ENCODE data around the gene ABHD15.
A peak's percentile ranks its signal among the peaks of the same experiment; 100 is the strongest.

ABHD15 gene

DNA sequence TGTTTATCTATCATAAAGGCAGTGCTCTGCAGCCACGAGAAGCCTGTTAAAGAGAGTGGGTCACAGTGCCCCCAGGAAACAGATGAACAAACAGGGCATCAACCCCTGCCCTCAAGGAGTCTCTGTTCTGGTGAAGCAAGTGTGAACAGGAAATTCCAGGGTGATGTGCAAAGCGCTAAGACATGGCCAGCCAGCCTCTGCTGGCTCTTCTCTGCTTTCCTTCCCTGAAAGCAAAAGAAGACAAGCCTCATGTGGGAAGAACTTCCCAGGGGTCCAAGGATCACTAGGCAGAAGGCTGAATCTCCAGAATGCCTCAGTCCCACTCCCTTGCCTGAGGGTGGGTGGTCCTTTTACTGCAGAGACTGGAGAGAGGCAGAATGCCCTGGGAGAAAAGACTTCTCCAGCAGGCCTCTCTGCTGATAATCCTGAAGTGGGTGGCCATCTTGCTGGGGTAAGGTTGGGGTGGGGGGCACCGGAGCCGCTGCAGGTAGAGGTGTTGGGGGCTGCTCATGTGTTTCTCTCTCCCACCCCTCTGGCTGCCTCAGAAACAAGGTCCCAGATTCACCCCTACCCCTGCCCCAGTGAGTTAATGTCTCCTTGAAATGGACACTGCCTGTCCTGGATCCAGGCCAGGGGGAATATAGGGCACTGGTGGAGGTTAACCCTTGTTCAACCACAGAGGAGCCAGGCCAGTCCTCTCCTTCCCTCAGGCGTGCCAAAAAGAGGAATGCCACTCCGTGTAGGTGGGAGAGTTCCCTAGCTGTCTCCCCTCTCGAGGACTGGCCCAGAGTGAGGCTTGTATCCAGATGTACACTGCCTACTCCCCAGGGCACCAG lies 28.5 kb upstream of the ABHD15 start:
- no peak for DNase-seq (ENCODE audit: low read depth in 3 of 3)

DNA sequence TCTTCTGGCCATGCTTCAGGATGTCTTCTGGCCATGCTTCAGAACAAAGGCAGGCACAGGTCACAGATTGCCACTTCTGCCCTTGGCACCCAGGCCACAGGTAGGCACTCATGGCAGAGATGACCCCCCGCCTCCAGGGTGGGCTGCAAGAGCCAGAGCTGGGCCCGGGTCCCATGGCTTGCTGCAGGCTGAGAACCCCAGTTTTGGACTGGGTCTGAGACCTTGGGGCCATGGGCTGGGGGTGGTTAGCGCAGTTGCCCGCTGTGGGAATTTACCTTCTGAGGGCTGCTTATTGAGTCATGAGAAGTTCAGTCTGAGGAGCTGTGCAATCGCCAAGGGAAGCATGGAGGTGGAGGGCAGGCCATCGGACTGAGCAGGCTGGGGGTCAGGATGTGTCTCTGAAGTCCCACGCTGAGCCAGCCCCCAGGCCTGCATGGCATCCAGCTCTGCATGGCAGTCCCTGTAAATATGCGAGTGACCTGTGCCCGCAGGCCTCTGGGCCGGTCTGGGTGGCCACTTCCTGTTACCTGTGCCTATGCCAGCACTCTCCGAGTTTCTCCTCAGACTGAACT lies 27.8 kb upstream of the ABHD15 start:
- DNase-seq (ENCODE audit: low read depth in 3 of 3), result no peak

DNA sequence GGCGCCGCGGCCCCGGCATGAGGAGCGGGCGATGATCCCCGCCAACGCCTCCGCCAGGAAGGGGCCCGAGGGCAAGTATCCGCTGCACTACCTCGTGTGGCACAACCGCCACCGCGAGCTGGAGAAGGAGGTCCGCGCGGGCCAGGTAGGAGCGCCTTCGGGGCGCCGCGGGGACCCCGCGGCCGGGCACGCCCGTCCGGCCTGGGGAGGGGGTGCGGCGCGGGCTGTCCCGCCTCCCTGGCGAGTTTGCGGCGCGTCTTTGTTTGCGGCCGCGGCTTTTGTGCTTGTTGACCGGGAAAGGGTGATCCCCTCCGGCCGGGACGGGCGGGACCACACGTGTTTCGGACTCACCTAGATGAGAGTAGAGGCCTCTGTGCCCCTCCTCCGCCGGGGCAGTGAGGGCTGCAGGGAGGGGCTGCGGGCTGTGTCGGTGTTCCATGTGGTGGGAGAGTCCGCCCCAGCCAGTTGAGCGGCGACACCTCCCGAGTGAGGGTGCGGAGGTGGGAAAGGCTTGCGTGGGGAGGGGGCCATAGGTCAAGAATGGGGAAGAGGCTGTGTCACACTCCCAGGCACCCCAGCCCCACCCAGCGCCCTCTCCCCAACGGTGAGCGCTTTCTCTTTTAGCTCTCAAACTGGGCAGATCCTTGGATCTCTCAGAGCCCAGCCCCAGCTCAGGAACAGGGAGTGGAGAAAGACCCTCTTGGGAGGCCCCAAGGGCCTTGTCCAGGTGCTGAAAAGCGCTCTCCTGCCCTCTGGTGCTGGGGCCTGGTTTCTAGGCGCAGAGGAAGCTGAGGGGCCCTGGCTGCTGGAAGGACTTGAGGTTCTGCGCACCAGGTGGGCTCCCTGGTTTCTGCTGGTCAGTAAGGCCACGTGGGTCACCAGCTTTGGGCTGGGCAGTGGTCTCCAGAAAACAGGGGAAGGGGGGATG lies 27.0 kb upstream of the ABHD15 start:
- DNase-seq (ENCODE audit: low read depth in 3 of 3), result no peak

DNA sequence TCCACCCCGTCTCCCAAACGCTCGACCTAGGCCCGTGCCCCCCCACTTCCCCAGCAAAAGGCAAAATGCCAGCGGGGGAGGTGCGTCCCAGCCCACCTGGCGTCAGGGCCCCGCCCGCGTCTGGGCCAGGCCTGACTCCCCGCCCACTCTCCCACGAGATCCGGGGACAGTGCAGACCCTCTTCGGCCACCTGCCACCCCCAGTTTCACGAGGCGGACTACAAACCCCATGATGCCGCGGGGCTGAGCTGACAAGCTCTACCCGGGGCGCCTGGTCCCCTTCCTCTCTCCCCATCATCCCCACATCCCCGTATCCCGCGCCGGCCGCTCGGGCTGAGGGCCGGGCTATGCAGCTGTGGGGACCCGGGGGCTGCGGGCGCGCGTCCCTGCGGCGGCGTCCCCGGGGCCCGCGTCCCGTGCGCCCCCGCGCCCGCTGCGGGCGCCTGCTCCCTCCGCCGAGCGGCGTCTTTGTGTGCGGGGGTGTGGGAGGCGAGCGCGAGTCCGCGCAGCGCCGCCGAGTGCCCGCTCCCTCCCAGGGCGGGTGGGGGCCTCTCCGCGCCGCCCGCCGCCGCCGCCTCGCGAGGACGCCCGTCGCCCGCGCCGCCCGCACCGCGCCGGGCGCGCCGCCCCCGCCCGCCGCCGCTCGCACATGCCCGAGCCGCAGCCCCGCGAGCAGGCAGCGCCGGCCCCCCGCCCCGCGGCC lies 26.2 kb upstream of the ABHD15 start, which contains the start of gene ANKRD13B:
TSS of gene ANKRD13B (plus strand) at position 283 of the 702 bp plus-strand sequence. CDS start 490 bp downstream, outside the sequence.
- DNase-seq (ENCODE audit: low read depth in 3 of 3), result no peak

DNA sequence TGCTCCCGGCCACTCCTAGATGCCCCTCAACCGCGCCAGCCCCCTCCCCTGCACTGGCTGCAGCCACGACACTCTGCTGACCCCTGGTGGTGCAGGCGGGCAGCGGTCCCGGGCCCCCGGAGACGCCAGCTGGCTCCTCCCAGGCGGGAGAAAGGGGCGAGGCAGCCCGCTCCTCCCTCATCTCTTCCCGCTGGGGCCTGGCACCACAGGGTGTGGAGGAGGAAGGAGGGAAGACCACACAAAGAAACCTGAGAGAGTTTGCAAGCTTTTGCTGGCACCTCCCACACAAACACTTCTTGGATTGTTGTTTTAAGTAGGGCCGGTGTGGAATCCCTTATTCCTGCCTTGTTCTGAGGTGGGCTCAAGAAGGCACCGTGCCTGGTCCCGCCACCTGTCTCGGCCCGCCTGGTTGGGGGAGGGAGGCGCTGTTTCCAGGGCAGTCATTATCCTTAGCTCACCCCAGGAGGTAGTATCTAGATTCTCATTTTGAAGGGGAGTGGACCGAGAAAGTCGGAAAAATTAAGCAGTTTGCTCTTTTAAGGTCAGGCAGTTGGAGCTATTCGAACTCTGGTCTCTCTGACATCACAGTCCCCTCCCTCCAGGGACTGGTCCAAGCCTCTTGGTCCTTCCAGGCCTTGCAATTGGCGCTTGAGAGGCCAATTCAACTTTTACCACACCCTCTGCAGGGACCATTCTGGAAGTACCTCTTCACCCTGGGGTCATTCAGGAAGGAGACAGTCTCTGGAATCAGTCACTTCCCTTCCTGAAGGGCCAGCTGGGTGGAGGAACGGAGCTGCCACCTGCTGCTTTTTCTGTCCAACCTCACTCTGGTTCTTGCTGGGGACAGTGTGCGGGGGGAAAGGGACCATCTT lies 25.1 kb upstream of the ABHD15 start:
- peak; percentile 68 to 88 (median 72) for DNase-seq (ENCODE audit: low read depth in 3 of 3)

DNA sequence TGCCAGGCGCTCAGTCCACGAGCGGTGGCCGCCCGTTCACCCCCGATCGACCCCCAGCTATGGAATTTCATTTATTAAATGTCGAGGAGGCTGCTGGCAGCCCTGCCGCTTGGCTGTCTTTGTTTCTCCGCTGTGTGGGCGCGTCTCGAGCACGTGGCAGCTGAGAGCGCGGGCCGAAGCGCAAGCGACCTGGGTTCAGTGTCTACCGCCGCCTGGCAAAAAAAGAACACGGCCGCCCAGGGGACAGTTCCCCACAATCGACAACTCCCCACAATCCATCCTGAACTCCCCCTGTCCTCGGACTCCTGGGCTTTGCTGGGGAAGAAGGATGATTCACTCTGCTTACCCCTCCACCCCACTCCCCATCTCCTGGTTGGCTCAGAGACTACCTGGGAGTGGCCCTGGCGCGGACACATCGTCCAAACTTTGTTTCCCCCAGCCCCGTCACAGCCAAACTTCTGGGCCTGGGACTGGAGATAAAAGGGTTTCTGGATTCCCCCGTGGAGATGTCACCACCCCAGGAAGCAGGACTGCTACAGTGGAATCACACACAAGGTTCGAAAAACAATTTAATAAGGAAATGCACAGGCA lies 24.4 kb upstream of the ABHD15 start:
- no peak for DNase-seq (ENCODE audit: low read depth in 3 of 3)

DNA sequence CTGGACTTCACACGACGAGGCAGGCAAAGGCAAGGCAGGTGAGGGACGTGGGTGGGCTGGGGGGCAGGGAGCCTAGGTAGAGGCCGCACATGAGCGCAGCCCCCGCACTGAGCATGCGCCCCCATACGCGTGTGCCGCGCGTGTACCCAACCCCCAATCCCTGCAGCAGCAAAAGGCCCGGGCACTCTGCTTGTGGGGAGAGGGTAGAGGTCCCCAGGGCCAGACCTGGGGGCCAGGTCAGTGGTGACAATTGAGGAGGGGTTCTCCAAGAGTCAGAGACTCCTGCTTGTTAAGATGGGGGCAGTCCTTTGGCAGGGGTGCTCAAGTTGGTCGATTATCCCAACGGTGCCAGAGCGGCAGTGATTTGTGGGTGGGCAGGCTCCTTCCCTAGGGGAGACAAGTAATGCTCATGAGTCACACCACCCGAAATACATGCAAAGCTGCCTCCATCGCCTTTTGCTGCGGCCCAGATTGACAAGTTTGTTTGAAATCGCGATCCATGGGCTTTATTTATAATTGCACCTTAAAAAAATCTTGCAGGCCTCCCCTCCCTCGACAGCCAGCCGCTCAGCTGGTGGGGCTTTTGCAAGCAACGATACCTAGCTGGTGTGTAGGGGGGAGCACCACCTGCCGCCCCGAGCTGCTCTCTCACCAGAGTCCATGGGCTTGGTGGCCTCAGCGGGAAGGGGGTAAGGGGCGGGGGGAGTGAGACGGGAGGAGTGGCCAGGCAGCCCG lies 23.7 kb upstream of the ABHD15 start:
- no peak for DNase-seq (ENCODE audit: low read depth in 3 of 3)

DNA sequence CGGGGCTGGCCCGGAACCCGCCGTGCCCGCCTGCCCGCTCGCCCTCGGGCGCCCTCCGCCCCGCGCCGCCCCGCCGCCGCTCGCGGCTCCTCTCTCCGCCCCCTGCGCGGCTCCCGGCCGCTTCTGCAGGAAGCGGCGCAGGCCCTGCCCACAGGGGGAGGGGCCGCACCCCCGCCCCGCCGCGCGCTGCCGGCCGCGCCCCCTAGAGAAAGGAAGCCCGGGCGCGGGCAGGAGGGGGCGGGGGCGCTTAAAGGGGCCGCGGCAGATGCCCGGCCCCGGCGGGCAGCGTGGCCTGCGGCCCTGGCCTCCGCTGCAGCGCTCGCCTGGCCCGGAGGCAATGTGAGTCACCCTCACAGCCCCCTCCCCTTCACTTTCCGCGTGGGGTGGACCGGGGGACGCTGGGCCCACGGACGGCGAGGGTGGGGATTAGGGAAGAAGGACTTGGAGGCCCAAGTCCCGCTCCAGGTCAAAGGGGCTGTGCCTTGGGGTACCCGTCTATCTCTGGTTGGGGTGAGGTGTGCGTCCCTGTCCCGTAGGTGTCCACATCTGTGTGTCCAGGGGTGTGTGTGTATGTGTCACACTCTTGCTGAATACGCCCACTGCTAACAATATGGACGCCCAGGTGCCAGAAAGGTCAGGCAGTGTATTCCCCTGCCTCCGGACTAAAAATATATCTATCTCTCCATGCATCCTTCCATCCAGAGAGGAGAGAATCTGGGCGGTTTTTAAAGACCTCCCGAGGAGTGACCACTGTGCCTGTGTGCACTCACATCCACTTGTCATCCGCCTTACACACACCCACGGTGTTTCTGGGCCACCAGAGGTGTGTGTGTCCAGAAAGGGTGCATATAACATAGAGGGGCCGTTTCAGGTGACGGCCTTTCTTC lies 22.9 kb upstream of the ABHD15 start, which contains the start of gene GIT1:
TSS of gene GIT1 (minus strand) at position 125 of the 887 bp plus-strand sequence. CDS start 270 bp downstream, outside the sequence.
- peak in 2 of 3 donors; percentile 69 to 79 for DNase-seq (ENCODE audit: low read depth in 3 of 3)

DNA sequence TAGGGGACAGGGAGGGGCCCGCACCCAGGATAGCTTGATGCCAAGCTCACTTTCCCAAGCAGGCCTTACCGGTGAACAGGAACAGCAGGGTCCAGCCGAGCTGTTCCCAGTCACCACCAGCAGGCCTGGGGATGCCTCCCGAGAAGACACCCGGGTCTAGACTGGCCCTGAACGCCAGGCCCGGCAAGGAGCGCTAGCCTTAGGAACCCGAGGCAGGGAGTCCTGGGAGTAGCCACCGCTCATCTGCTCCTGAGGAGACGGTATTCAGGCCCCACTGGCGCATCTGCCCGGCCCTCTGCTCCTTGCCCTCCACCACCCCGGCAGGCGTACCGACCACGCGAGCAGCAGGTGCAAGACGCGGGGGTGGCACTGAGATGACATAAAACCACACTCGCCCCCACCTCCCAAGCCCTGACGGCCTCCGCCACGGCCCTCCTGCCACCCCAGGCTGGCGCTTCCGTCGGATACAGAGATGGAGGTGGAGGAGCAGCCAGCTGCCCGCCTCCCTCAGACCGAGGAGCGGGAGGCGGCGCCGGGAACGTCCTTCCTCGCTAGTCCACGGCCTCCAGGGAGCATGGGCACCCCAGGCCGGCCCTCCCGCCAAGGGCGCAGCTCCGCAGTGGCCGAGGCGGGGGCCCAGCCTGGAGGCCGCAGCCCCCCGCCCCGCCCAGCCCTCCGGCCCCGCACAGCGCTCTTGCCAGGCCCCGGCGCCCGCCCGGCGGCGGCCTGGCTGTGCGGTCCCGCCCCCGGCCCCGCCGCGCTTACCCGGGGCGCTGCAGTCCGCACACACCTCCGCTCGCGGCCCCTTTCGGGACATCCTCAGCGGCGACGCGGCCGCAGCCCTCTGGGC lies 21.9 kb upstream of the ABHD15 start:
- DNase-seq (ENCODE audit: low read depth in 3 of 3), result no peak

DNA sequence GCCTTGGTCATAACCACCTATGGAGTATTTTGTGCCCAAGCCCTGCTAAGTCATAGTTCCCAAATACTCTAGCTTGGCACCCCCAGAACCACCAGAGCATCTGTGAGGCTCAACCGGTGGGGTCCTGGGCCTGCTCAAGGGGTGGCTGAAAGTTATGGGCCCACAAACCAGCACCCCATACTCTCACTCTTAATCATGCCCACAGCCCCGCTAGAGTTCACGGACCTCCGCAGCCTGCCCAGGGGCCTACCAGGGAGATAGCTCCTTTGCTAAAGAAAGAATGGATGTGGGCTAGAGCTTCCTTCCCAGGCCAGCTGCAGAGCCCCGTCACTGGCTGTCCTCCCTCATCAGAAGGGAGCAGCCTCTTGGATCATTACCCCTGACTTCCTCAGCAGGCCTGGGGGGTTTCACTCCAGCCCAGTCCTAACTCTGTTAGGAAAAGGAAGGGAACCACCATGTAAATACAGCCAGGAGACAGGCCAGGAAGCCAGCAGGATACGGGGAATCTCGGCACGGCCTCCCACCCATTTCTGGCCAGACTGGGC lies 21.3 kb upstream of the ABHD15 start:
- DNase-seq (ENCODE audit: low read depth in 3 of 3), result no peak

DNA sequence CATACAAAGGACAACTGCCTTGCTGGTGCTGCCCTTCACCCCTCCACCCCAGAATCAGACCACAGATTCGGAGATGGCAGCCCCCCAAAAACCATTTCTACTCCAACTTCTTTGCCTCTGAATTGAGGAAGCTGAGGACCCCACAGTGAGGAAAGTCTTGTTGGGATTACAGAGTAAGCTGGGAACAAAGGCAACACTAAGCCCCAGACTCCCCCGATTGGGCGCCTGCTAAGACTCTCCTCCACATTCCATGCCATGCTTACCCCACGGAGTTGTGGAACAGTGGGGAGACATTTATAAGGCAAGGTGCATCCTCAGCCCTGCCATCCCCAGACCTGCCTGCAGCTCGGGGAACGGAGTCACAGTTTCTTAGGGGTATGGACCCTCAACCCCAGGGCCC lies 20.8 kb upstream of the ABHD15 start:
- no peak for DNase-seq (ENCODE audit: low read depth in 3 of 3)

DNA sequence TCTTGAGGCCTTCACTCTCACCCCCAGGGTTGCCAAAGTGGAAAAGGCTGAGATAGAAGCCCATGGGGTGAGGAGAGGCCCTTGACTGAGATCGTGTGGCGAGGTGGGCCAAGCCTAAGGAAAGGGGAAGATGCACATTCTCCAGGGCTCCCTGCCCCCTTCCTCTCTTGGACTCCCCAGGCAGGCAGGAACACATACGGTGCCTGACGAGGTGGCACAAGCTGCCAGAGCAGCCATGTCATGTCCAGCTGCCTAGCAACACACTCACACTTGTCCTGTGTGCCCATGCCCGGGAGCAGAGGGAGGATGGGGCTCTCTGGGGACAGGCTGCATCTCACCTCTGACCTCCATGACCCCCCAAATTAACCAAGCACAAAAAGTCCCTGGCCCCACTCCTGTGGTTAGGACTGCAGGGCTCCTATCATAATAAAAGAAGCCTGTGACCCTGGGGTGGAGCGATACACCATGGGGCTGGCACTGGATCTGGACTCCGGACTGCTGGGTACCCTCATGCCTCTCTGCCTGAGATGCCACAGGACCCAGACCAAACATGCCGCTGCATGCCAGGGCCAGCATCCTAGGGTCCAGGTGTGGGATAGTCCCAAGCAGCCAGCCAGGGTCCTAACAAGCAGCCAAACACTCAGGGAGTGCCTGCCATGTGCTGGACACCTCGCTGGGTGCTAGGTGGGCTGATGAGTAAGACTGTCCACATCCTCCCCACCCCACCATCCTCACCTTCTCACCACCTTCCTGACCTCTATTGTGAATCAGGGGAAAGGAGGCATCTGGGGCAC lies 20.0 kb upstream of the ABHD15 start:
- no peak for DNase-seq (ENCODE audit: low read depth in 3 of 3)

DNA sequence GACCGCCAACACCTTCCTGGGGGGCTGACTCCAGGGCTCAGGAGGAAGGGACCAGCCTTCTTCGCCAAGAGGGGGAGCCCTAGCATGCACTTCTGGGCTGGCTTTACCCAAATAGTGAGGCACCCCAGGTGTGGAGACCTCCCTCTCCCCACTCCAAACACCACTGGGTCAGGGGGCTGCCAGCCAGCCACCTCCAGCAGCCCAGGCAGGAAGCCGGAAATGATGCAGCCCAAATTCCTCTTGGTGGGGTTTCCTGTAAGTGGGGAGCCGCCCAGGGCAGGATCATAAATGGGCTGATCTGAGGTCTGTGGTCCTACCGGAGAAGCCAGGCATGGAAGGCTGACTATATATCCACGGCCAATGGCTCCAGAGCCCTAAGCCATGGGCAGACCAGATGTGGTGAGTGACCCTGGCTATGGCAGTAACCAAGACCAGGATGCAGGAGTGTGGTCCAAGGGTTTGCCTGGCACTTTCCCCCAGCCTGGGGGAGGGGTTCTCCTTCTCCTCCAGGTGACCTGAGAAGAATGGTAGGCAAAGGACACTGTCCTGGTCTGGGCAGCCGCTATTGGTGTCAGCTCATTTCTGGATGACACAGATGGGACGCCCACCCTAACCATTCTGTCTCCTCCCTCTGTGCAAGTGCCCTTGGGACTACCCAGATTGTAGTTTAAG lies 18.4 kb upstream of the ABHD15 start:
- no peak for DNase-seq (ENCODE audit: low read depth in 3 of 3)

DNA sequence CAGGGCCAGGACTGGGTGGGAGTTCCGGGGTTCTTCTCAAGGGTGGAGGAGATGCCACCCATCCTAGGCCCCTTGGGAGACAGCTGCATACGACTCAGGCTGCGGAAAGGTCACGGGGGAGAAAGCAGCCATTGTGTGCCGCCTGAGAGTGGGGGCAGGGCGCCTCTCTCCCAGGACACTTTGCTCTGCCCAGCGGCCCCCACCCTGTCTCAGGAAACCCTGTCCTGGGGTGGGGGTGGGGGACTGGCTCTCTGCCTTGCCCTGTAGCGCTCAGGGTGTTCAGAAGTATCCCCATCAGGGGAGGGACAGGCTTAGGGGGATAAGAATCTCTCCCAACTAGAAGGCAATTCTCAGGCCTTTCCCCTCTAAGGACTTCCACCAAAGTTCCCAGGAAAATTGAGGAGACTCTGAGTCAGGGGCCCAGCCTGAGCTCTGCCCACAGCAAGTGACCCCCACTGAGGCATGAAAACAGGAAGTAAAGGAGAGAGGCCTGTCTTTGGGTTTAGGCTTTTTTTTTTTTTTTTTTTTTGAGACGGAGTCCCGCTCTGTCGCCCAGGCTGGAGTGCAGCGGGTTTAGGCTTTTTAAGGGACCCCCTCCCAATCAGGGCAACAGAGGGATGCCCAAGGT lies 17.7 kb upstream of the ABHD15 start:
- no peak for DNase-seq (ENCODE audit: low read depth in 3 of 3)
